H9 (cell line): ENCODE results near the gene TEDDM1. TPM values are rescaled to one million over a fixed set of nuclear protein-coding genes. Genes with fewer than 3 reads are reported as not detected.

ENCODE experiments used
- DNase-seq: peaks from one replicate; pipeline ENCODE4 v3.0.0-alpha.2; 2017
- H2AFZ ChIP-seq: one replicate; pipeline ENCODE4 v1.6.1; 2013; ENCODE audit warnings: mild to moderate bottlenecking, low read length, control low read depth, moderate library complexity
- H2AK5ac ChIP-seq: 2 replicates; pipeline ENCODE4 v1.6.1; 2013; ENCODE audit warnings: low read length, control low read depth, mixed read lengths; ENCODE audit not compliant: insufficient read length
- H2BK120ac ChIP-seq: one replicate; pipeline ENCODE4 v1.6.1; 2013; ENCODE audit warnings: low read depth, mild to moderate bottlenecking, low read length, control low read depth, inconsistent platforms; ENCODE audit not compliant: poor library complexity, severe bottlenecking
- H2BK12ac ChIP-seq: 2 replicates; pipeline ENCODE4 v1.6.1; 2013; ENCODE audit warnings: low read length, control low read depth, mixed read lengths, low read depth; ENCODE audit not compliant: insufficient read length
- H2BK15ac ChIP-seq: 2 replicates; pipeline ENCODE4 v1.6.1; 2013; ENCODE audit warnings: low read depth, low read length, control low read depth
- H2BK20ac ChIP-seq: one replicate; pipeline ENCODE4 v1.6.1; 2013; ENCODE audit warnings: low read depth, mild to moderate bottlenecking, low read length, control low read depth, inconsistent platforms; ENCODE audit not compliant: poor library complexity, severe bottlenecking
- H2BK5ac ChIP-seq: 2 replicates; pipeline ENCODE4 v1.6.1; 2013; ENCODE audit warnings: low read length, control low read depth, mixed read lengths; ENCODE audit not compliant: insufficient read length
- H3K14ac ChIP-seq: 2 replicates; pipeline ENCODE4 v1.6.1; 2013; ENCODE audit warnings: low read length, control low read depth; ENCODE audit not compliant: insufficient read depth
- H3K18ac ChIP-seq: 2 replicates; pipeline ENCODE4 v1.6.1; 2013; ENCODE audit warnings: low read depth, mild to moderate bottlenecking, mixed read lengths, low read length, control low read depth; ENCODE audit not compliant: insufficient read length
- H3K23ac ChIP-seq: 2 replicates; pipeline ENCODE4 v1.6.1; 2013; ENCODE audit warnings: low read length, control low read depth, mixed read lengths, low read depth; ENCODE audit not compliant: insufficient read length
- H3K23me2 ChIP-seq: 2 replicates; pipeline ENCODE4 v1.6.1; 2013; ENCODE audit warnings: low read depth, mild to moderate bottlenecking, mixed read lengths, low read length, control low read depth; ENCODE audit not compliant: insufficient read length, poor library complexity, severe bottlenecking
- H3K27ac ChIP-seq: 2 replicates; pipeline ENCODE4 v1.5.1; 2013; ENCODE audit warnings: low read length, control low read depth, mixed read lengths, low read depth; ENCODE audit not compliant: insufficient read length
- H3K27me3 ChIP-seq: 2 replicates; pipeline ENCODE4 v1.6.1; 2013; ENCODE audit warnings: low read length, control low read depth, inconsistent platforms; ENCODE audit not compliant: insufficient read depth
- H3K4ac ChIP-seq: 2 replicates; pipeline ENCODE4 v1.6.1; 2013; ENCODE audit warnings: low read depth, mild to moderate bottlenecking, control low read depth, inconsistent platforms, low read length, moderate library complexity
- H3K4me1 ChIP-seq: 2 replicates; pipeline ENCODE4 v1.6.1; 2013; ENCODE audit warnings: low read length, control low read depth, inconsistent platforms; ENCODE audit not compliant: insufficient read depth
- H3K4me2 ChIP-seq: 2 replicates; pipeline ENCODE4 v1.6.1; 2013; ENCODE audit warnings: low read length, control low read depth, mixed read lengths; ENCODE audit not compliant: insufficient read length, insufficient read depth
- H3K56ac ChIP-seq: 2 replicates; pipeline ENCODE4 v1.6.1; 2013; ENCODE audit warnings: low read depth, mild to moderate bottlenecking, mixed read lengths, low read length, control low read depth; ENCODE audit not compliant: insufficient read length
- H3K79me1 ChIP-seq: 2 replicates; pipeline ENCODE4 v1.6.1; 2013; ENCODE audit warnings: low read depth, mild to moderate bottlenecking, moderate library complexity, low read length, control low read depth, inconsistent platforms; ENCODE audit not compliant: insufficient read depth, poor library complexity, severe bottlenecking
- H3K79me2 ChIP-seq: 2 replicates; pipeline ENCODE4 v1.6.1; 2013; ENCODE audit warnings: low read length, control low read depth, inconsistent platforms; ENCODE audit not compliant: insufficient read depth
- H3K9ac ChIP-seq: 2 replicates; pipeline ENCODE4 v1.6.1; 2013; ENCODE audit warnings: low read length, control low read depth, mixed read lengths; ENCODE audit not compliant: insufficient read length; ENCODE audit errors: extremely low read depth
- H3K9me3 ChIP-seq: one replicate; pipeline ENCODE4 v1.6.1; 2013; ENCODE audit warnings: low read depth, low read length, inconsistent platforms; ENCODE audit not compliant: control insufficient read depth
- H3T11ph ChIP-seq: one replicate; pipeline ENCODE4 v1.6.1; 2013; ENCODE audit warnings: mild to moderate bottlenecking, low read length, control low read depth, inconsistent platforms
- H4K20me1 ChIP-seq: one replicate; pipeline ENCODE4 v1.6.1; 2013; ENCODE audit not compliant: control insufficient read depth, insufficient read length, insufficient read depth
- H4K5ac ChIP-seq: 2 replicates; pipeline ENCODE4 v1.6.1; 2013; ENCODE audit warnings: low read depth, mild to moderate bottlenecking, mixed read lengths, low read length, control low read depth; ENCODE audit not compliant: insufficient read length
- H4K8ac ChIP-seq: replicated peaks from 2 replicates; pipeline ENCODE4 v1.6.1; 2013; ENCODE audit warnings: low read length, control low read depth, mixed read lengths, low read depth; ENCODE audit not compliant: insufficient read length
- H4K91ac ChIP-seq: 2 replicates; pipeline ENCODE4 v1.6.1; 2013; ENCODE audit warnings: low read depth, mild to moderate bottlenecking, moderate library complexity, mixed read lengths, low read length, control low read depth; ENCODE audit not compliant: insufficient read length
- H3K27ac Mint-ChIP-seq, 3 experiments: 2 replicates in 2 of 3; 3 replicates in 1 of 3; pipeline ENCODE4 v1.8.0; 2020 to 2021; ENCODE audit warnings: mixed read lengths in 3 of 3, mild to moderate bottlenecking in 1 of 3, moderate library complexity in 1 of 3
- H3K27me3 Mint-ChIP-seq: 2 replicates; pipeline ENCODE4 v1.8.0; 2021; ENCODE audit warnings: low read depth, mild to moderate bottlenecking, moderate library complexity, mixed read lengths
- H3K36me3 Mint-ChIP-seq, 3 experiments: 2 replicates in 2 of 3; 3 replicates in 1 of 3; pipeline ENCODE4 v1.8.0; 2020 to 2021; ENCODE audit warnings: low read depth in 3 of 3, mixed read lengths in 3 of 3; ENCODE audit not compliant: insufficient read depth in 1 of 3
- H3K4me1 Mint-ChIP-seq, 2 experiments: 2 replicates each; pipeline ENCODE4 v1.8.0; 2020; ENCODE audit warnings: mixed read lengths in 2 of 2
- H3K4me3 Mint-ChIP-seq, 2 experiments: 2 replicates in 1 of 2; 3 replicates in 1 of 2; pipeline ENCODE4 v1.8.0; 2020 to 2021; ENCODE audit warnings: mild to moderate bottlenecking in 2 of 2, mixed read lengths in 2 of 2, moderate library complexity in 1 of 2
- H3K9me3 Mint-ChIP-seq, 2 experiments: 2 replicates in 1 of 2; 3 replicates in 1 of 2; pipeline ENCODE4 v1.8.0; 2020; ENCODE audit warnings: mild to moderate bottlenecking in 2 of 2, mixed read lengths in 2 of 2, moderate library complexity in 1 of 2
- WGBS: extraction: QIAGEN DNeasy Blood & Tissue Kit; methylation state at CpG from one replicate; pipeline ENCODE4 v1.1.7; 2013; ENCODE audit warnings: missing lambda C conversion rate, low lambda C conversion rate, mixed read lengths; ENCODE audit not compliant: insufficient read length; ENCODE audit errors: extremely low coverage; 5-methylcytosine and 5-hydroxymethylcytosine counted together
- total RNA-seq: library from RNA; stranded (reverse); gene quantifications from 2 replicates; pipeline ENCODE4 v1.2.1, GENCODE V29; 2021
- TF ChIP-seq, protein P1 (sequence below): fragments of 200-600 bp; sonication (generic); conservative IDR thresholded peaks from 3 replicates; pipeline ENCODE4 v1.8.0; 2021; ENCODE audit warnings: antibody characterized with exemption, mild to moderate bottlenecking

TEDDM1 gene
- total RNA-seq, 1 experiment from 2014 or later: not detected

- Histone ChIP-seq H3K79me2 (peaks cover 10% of the 10 kb centered on the region; the same call in 1 of the 2 replicates), H3K56ac (no peak overlapping the region), H3K9me3 (no peaks in the 10 kb centered on the region), H4K91ac (no peak overlapping the region), H2BK12ac (no peak overlapping the region), H4K5ac (no peak overlapping the region), H2AK5ac (no peak overlapping the region), H2BK15ac (no peak overlapping the region), H3K18ac (no peak overlapping the region), H3K4ac (no peak overlapping the region), H2AFZ (no peak overlapping the region), H3K79me1 (peaks cover 5% of the 10 kb centered on the region), H3T11ph (no peak overlapping the region), H3K4me1 (no peaks in the 10 kb centered on the region), H3K23ac (no peak overlapping the region), H2BK120ac (no peak overlapping the region), H3K14ac (no peak overlapping the region), H3K9ac (no peak overlapping the region), H2BK5ac (no peak overlapping the region), H4K20me1 (no peaks in the 10 kb centered on the region), H2BK20ac (no peak overlapping the region), H3K23me2 (peaks cover under 1% of the 10 kb centered on the region), H3K27me3 (no peaks in the 10 kb centered on the region), H3K4me2 (no peak overlapping the region), H4K8ac (no peak overlapping the region), H3K27ac (no peak overlapping the region)
- TF ChIP-seq, protein P1, sequence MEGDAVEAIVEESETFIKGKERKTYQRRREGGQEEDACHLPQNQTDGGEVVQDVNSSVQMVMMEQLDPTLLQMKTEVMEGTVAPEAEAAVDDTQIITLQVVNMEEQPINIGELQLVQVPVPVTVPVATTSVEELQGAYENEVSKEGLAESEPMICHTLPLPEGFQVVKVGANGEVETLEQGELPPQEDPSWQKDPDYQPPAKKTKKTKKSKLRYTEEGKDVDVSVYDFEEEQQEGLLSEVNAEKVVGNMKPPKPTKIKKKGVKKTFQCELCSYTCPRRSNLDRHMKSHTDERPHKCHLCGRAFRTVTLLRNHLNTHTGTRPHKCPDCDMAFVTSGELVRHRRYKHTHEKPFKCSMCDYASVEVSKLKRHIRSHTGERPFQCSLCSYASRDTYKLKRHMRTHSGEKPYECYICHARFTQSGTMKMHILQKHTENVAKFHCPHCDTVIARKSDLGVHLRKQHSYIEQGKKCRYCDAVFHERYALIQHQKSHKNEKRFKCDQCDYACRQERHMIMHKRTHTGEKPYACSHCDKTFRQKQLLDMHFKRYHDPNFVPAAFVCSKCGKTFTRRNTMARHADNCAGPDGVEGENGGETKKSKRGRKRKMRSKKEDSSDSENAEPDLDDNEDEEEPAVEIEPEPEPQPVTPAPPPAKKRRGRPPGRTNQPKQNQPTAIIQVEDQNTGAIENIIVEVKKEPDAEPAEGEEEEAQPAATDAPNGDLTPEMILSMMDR: no peak
- no peak for DNase-seq
- no peaks in the 10 kb centered on the region; the same call in 1 of the 2 replicates for H3K27me3 Mint-ChIP-seq
- peaks cover 10 to 20% of the 10 kb centered on the region in 2 experiments for H3K4me1 Mint-ChIP-seq
- no CpG with 5 or more reads among the region's 19 CpGs for WGBS
- peaks cover 62 to 87% (median 83%) of the 10 kb centered on the region in 3 experiments for H3K36me3 Mint-ChIP-seq
- H3K9me3 Mint-ChIP-seq: no peaks in the 10 kb centered on the region
- H3K27ac Mint-ChIP-seq: peak overlapping the region in 1 of 3 experiments; percentile 40; a peak in 2 of 7 replicates
- no peak overlapping the region for H3K4me3 Mint-ChIP-seq
Measured at GRCh38 chr1:182384387-182384960, 16.0 kb downstream of the TEDDM1 start.
